HepG2 (cell line): ENCODE data around the gene C11orf65. TPM values are rescaled to one million over a fixed set of nuclear protein-coding genes. Genes with fewer than 3 reads are reported as not detected.
A peak's percentile ranks its signal among the peaks of the same experiment; 100 is the strongest.

ENCODE experiments used
- ARID2 ChIP-seq: sonication (generic); formaldehyde crosslinking; IDR thresholded peaks from 2 replicates; pipeline ENCODE4 v1.8.1; 2022; ENCODE audit warnings: mild to moderate bottlenecking, missing genetic modification reagents, borderline replicate concordance
- CENPT ChIP-seq: sonication (generic); formaldehyde crosslinking; IDR thresholded peaks from 2 replicates; pipeline ENCODE4 v1.8.0; 2022; ENCODE audit warnings: low read depth, mild to moderate bottlenecking, moderate library complexity, missing genetic modification reagents
- GMEB1 ChIP-seq: sonication (generic); formaldehyde crosslinking; IDR thresholded peaks from 2 replicates; pipeline ENCODE4 v1.5.1; 2020; ENCODE audit warnings: missing genetic modification reagents, mild to moderate bottlenecking, borderline replicate concordance
- JUN ChIP-seq: sonication (generic); formaldehyde crosslinking; IDR thresholded peaks from 2 replicates; pipeline ENCODE4 v1.4.0; 2020; ENCODE audit warnings: mild to moderate bottlenecking, missing genetic modification reagents
- KIAA2018 ChIP-seq: sonication (generic); formaldehyde crosslinking; IDR thresholded peaks from 2 replicates; pipeline ENCODE4 v1.5.0; 2020; ENCODE audit warnings: mild to moderate bottlenecking, missing genetic modification reagents, borderline replicate concordance
- MEF2D ChIP-seq: sonication (generic); formaldehyde crosslinking; IDR thresholded peaks from 2 replicates; pipeline ENCODE4 v1.5.1; 2020; ENCODE audit warnings: mild to moderate bottlenecking, missing genetic modification reagents
- RCOR2 ChIP-seq: IDR thresholded peaks from 2 replicates; pipeline ENCODE4 v1.6.1; 2016; ENCODE audit warnings: missing biosample characterization, missing genetic modification reagents
- RFX3 ChIP-seq: IDR thresholded peaks from 2 replicates; pipeline ENCODE4 v1.6.1; 2016; ENCODE audit warnings: missing biosample characterization, missing genetic modification reagents
- SCMH1 ChIP-seq: sonication (generic); formaldehyde crosslinking; IDR thresholded peaks from 2 replicates; pipeline ENCODE4 v1.9.0; 2021; ENCODE audit warnings: missing genetic modification reagents, mild to moderate bottlenecking, borderline replicate concordance
- TBP ChIP-seq: sonication (generic); formaldehyde crosslinking; IDR thresholded peaks from 2 replicates; pipeline ENCODE4 v1.5.0; 2020; ENCODE audit warnings: missing genetic modification reagents
- TOE1 ChIP-seq: sonication (generic); formaldehyde crosslinking; IDR thresholded peaks from 2 replicates; pipeline ENCODE4 v1.4.0; 2020; ENCODE audit warnings: mild to moderate bottlenecking, missing genetic modification reagents
- TOPORS ChIP-seq: sonication (generic); formaldehyde crosslinking; IDR thresholded peaks from 2 replicates; pipeline ENCODE4 v1.8.0; 2023; ENCODE audit warnings: mild to moderate bottlenecking, missing genetic modification reagents
- ZMAT3 ChIP-seq: sonication (generic); formaldehyde crosslinking; conservative IDR thresholded peaks from 2 replicates; pipeline ENCODE4 v1.7.0; 2021; ENCODE audit warnings: missing genetic modification reagents
- ZNF264 ChIP-seq: sonication (generic); formaldehyde crosslinking; IDR thresholded peaks from 2 replicates; pipeline ENCODE4 v1.4.0; 2020; ENCODE audit warnings: missing genetic modification reagents
- ZNF274 ChIP-seq: sonication (generic); formaldehyde crosslinking; IDR thresholded peaks from 2 replicates; pipeline ENCODE4 v1.5.1; 2020; ENCODE audit warnings: mild to moderate bottlenecking, missing genetic modification reagents
- ZNF512B ChIP-seq: sonication (generic); formaldehyde crosslinking; IDR thresholded peaks from 2 replicates; pipeline ENCODE4 v1.5.1; 2020; ENCODE audit warnings: missing genetic modification reagents, mild to moderate bottlenecking, borderline replicate concordance
- ZNF619 ChIP-seq: sonication (generic); formaldehyde crosslinking; IDR thresholded peaks from 2 replicates; pipeline ENCODE4 v1.4.0; 2020; ENCODE audit warnings: mild to moderate bottlenecking, missing genetic modification reagents
- ZNF839 ChIP-seq: sonication (generic); formaldehyde crosslinking; IDR thresholded peaks from 2 replicates; pipeline ENCODE4 v1.4.0; 2020; ENCODE audit warnings: missing genetic modification reagents, mild to moderate bottlenecking, borderline replicate concordance
- polyA plus RNA-seq, 8 experiments: library from polyadenylated mRNA; depleted of rRNA in 3 of 8; stranded (reverse) in 7 of 8; unstranded in 1 of 8; fragments of >200 nt; fragmentation: Illumina TruSeq in 4 of 8; extraction: Trizol in 4 of 8; gene quantifications; 2 replicates each; pipeline versions ENCODE4 v1.2.1 to v1.2.3, GENCODE V29; 2011 to 2016; ENCODE audit warnings: low read depth in 4 of 8, missing spikeins in 1 of 8, mixed read lengths in 1 of 8; ENCODE audit not compliant: insufficient read depth in 1 of 8
- total RNA-seq, 5 experiments: library from RNA; depleted of rRNA; stranded (reverse); fragments of >200 nt; fragmentation: Illumina TruSeq; extraction: Trizol; gene quantifications; 2 replicates each; pipeline ENCODE4 v1.2.3, GENCODE V29; 2016; ENCODE audit warnings: low read depth in 1 of 5

The C11orf65 gene
- total and polyA plus RNA-seq, 2 of the 13 experiments (the other 11 are each of a cell fraction or from before 2014, with no cell fraction given), result 0.38 to 0.42 TPM

- TF ChIP-seq KIAA2018 (CRISPR knock-in tag), result no peak
- no peak for TF ChIP-seq RCOR2 (CRISPR knock-in tag)
- no peak for TF ChIP-seq ARID2
- no peak for TF ChIP-seq SCMH1 (CRISPR knock-in tag)
- peak; percentile 91 for TF ChIP-seq ZMAT3 (CRISPR knock-in tag)
- no peak for TF ChIP-seq ZNF512B
- no peak for TF ChIP-seq GMEB1 (CRISPR knock-in tag)
- TF ChIP-seq TOE1 (CRISPR knock-in tag), result no peak
- no peak for TF ChIP-seq TOPORS (CRISPR knock-in tag)
- peak; percentile 61 for TF ChIP-seq RFX3 (CRISPR knock-in tag)
- TF ChIP-seq MEF2D, result 0 out of 2 replicates have a peak, but pooled peaks have one; percentile 17
- no peak for TF ChIP-seq CENPT (CRISPR knock-in tag)
- no peak for TF ChIP-seq ZNF839 (CRISPR knock-in tag)
- no peak for TF ChIP-seq ZNF264 (CRISPR knock-in tag)
- no peak; the same call in 1 of the 2 replicates for TF ChIP-seq ZNF274 (CRISPR knock-in tag)
- TF ChIP-seq JUN, result no peak
- no peak for TF ChIP-seq ZNF619 (CRISPR knock-in tag)
- TF ChIP-seq TBP (CRISPR knock-in tag), result no peak
Observed at GRCh38 chr11:108467091-108467823, at the start of gene C11orf65 (continued).
